Activated CD4-positive, CD25-positive, alpha-beta regulatory T cell treated with anti-CD3 and anti-CD28 coated beads, Interleukin-2, amount 50 U/mL, for 24 hours (primary cell): ENCODE data around the gene STRIP2.
A peak's percentile ranks its signal among the peaks of the same experiment; 100 is the strongest.
"Not testable (repeated sequence)": the region's sequence is repeated elsewhere in the genome, so short reads cannot be mapped to it uniquely, and the experiment has no call there.

Experiments used
- ATAC-seq, 2 donors: fragments of 150-1000 bp; cut with Tn5 transposase; one replicate each; pipeline ENCODE4 v1.10.0; 2021; ENCODE audit warnings: mild to moderate bottlenecking in 1 of 2, moderate library complexity in 1 of 2

Gene STRIP2

DNA sequence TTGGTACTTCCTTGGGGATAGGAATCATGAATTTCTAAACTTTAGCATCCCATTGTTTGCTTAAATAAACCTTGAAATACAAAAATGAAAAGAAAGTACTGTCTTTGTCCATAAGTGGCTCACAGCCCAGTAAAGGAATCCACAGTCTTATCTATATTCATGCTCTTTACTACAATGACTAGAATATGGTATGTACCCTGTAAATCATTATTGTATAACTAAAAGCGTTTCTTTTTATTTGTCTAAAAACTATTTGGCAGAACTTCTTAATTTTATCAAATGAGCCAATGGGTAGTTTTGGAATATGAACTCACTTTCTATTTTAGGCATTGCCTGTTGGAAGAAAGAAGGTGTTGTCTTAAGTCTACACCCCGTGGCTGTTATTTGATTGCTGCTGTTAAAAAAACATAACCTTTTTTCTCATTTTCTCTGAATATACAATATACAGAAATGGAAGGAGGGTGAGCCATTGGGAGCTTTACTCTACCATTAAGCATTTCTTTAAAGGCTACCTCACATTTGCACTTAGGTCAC is 12.4 kb upstream of the STRIP2 start:
- no peak for ATAC-seq

DNA sequence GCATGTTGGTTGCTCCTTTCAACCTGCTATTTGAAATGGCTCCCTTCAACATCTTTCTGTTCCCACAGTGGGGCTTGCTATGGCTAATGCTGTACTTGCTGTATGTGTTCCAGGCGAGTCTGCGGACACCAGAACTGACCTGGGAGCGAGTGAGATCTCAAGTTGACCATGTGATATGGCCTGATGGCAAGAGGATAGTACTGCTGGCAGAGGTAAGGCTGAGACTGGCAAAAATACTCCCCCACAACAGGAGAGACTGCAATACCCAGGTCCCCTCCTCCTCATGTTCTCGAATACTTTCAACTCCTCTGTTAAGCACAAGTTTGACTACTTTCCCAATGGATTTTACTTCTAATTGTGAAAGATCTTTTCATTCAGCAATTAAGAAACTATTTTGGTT is 11.5 kb upstream of the STRIP2 start:
- ATAC-seq: no peak

DNA sequence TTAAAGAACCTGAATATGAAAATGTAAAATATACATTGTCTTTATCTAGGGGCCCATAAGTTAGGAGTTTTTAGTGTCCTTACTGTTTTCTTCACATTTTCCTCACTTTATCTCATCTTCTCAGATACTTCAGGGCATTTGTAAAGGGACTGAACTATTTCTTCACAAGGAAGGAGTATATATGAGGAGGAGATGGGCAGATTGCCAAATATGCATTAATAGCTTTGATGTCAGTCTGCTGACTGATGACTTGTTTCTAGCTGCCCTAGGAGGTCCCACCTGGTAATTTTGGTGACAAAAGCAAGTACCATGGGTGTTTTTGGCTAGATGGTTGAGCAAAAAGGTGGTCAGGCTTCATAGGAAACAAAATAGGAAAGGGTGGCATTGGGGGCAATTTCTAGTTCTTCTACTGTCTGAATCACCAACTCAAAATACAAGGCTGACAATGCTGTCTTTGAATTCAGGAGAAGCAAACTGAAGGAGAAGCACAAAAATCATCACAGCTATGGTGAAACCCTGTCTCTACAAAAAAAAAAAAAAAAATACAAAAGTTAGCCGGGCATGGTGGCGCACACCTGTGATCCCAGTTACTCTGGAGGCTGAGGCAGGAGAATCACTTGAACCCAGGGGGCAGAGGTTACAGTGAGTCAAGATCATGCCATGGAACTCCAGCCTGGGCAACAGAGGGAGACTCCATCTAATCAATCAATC is 10.4 kb upstream of the STRIP2 start:
- no peak for ATAC-seq

DNA sequence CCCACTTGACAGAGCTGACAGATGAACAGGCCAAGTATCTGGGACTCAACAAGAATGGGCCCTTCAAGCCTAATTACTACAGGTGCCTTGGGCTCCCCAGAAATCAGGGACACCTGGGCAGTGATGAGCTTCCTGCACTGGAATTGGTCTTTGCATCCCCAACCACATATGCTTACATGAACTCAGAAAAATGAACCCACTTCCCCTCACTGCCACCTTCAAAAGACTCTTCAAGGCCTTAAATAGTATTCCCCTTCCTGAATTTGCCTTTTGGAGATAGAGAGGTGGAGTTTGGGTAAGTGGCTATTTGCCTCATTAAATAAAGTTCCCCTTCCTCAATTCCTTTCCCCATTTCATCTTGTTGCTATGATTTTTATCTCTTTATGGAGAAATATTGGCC is 7.8 kb upstream of the STRIP2 start:
- no peak for ATAC-seq

DNA sequence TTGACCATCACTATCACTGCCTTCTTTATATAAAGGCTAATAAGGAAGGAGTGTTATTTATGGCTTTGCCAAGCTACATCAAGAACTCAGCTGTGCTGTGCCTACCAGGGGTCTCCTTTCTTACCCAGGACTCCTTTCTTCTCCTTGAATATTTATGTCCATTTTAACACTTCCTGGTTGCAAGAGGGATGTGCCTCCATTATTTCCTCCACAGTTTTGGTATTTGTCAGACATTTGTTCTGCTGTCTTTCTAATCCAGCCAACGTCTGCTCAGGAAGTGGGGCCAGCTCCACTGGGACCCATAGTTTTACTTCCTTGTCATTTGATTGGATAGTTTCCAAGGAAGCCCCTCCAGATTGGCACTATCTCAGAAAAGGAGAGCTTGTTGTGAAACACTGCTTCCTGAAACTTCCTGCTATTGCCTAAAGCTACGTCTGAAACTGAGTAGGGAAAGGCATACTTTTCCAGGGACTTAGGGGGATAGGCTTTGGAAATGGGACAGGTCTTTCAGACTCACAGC is 6.6 kb upstream of the STRIP2 start:
- ATAC-seq: no peak

DNA sequence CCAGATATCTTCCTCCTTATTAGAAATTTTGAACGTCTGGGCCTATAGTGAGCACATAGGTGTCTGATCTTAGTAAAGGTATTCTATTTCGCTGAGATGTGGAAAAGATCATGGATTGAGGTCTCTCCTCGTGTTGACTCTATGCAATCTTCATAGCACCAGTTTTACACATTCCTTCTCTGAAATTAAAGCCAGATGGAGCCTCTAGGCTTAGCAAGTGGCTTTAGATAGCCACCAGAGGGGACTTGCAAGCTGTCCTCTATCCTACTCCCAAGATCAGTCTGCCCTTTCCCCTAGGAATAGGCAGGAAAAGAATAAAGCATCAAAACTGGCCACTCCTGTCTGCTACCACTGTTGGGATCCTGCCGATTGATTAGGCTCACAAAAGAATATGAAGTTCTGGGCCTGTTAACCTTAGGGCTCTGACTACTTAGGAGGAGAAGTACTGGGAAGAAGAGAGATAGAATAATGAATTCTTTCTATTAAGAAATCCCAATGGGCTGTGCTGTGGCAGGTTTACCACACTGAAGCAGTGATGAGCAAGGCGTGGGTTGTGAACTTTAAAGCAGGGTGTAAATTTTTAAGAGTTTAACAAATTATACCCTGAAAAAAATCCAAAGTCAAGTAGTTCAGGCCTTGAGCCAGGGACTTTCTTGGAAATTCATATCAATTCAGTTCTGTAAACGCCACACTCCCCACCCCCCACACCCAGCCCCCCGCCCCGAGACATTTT is 2.2 kb upstream of the STRIP2 start:
- ATAC-seq: no peak

DNA sequence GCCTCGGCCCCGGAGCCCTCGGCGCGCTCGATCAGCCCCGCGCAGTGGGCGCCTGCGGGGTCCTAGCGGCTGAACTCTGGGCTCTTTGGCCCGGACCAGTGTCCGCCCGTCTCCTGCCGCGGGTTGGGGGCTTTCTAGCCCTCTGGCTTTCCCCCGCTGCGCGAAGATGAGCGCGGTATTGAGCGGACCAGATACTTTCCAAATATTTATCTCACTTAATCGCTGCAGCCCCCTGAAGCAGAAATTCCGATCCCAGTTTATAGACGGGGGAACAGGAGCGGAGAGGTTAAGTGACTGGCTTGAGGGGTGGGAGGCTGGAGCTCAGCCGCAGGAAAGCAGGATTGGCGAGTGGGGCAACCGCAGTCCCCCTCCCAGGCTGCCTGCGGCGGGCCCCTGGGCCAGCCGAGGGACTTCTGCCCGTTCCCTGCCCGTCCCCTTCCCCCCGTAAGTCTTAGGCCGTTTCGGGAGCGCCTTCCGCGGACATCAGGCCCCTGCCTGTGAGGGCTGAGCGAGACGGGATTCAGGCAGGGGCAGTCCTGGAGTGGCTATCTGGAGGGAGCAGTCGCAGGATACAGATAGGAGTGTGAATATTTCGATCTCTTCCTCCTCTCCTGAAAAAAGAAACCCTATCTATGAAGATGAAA is 565 bp downstream of the STRIP2 start:
- no peak for ATAC-seq

DNA sequence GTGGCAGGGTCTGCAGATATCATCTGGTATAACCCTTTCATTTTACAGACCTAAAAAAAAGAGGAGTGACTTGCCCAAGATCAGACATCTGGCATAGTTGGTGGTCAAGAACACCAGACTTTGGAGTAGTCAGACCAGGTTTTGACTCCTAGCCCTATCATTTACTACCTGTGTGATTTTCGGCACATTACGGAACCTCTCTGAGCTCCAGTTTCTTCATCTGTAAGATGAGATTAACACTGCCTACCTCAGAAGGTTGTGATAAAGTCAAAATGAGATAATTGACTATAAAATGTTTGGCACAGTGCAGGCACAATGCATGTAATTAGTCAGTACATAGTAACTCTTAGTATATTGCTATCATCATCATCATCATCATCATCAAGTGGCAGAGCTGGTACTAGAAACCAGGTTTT is 1.2 kb downstream of the STRIP2 start:
- peak in 1 of 2 donors; percentile 9 for ATAC-seq

DNA sequence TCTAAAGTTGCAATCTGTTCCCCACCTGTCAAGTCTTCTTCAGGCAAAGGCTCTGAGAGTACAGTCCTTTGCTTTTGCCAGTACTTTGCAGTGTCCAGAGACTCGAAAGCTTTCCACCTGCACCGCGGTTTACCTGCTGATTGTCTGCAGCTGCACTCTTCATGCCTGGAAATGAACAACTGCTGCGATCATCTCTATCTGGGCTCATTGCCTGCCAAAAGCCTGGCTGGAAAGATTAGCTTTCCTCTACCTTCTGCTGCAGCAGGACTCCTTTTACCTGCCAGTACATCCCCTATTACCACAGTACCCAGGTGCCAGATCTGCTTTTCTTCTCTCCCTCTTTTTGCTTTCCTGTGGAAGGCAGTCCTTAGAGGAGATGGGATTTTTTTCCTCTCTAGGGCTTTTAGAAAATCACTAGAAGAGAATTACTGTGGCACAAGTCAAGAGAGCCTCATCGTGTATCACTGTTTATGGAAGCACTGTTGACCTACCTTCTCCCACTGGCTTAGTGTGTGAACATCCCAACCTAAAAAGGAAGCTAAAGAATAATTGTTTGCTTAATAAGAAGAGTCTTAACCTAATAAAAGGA is 2.2 kb downstream of the STRIP2 start:
- ATAC-seq: no peak

DNA sequence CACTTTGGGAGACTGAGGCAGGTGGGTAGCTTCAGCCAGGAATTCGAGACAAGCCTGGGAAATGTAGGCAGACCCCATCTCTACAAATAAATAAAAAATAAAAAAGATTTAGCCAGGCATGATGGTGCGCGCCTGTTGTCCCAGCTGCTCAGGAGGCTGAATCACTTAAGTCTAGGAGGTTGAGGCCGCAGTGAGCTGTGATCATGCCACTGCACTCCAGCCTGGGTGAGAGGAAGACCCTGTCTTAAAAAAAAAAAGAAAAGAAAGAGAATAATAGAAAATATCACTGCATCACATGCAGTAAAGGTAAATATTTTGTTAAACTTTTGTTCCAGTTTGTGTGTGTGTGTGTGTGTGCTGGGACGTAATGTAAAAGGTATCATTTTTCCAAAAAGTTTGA is 3.0 kb downstream of the STRIP2 start:
- no peak for ATAC-seq

DNA sequence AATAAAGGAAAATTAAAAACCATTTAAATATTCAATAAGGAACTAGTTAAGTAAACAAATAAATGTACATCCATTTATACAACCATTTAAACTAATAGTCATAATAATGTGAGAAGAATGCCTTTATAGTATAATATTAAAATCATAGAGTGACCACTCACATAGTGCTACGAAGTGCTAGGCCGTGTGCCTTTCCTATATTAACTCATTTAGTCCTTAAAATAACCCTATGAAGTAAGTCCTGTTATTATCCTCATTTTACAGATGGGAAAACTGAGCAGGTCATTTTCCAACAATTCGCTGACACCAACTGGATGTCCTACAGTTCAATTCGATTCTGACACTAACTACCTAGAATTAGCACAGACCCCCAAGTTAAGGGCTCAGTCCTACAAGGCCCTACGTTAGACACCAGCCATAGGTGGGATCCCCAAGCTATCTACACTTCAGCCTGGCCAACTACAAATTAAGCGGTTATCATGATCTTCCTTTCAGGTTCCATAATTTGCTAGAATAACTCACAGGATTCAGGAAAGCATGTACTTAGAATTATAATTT is 4.1 kb downstream of the STRIP2 start:
- no peak for ATAC-seq

DNA sequence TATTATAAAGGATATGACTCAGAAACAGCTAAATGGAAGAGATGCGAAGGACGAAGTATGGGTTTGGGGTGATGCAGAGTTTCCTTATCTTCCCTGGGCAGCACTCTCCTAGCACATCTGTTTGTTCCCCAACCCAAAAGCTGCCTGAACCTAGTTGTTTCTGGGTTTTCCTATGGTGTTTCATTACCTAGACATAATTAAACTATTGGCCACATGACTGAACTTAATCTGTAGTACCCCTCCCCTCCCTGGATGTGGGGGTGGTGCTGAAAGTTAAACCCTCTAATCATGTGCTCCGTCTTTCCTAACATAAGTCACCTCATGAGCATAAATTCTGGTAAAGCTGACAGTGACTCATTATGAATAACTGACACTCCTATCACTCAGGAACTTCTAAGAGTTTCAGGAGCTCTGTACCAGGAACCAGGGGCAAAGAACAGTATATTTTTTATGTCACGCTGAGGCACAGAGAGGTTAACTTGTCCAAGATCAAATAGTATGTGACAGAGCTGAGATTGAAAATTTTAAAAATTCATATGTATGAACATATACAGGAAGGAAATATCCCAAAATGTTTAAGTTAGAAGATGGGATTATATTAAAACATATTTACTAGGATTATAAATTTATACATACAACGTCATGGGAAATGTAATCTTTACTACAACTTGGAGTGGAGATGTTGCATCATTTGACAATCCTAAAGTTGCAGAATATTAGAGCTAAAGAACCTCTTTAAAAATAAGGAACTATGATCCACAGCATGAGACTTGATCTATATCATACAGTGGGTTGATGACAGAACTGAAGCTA is 4.8 kb downstream of the STRIP2 start:
- ATAC-seq: peak; percentile 61 to 69

DNA sequence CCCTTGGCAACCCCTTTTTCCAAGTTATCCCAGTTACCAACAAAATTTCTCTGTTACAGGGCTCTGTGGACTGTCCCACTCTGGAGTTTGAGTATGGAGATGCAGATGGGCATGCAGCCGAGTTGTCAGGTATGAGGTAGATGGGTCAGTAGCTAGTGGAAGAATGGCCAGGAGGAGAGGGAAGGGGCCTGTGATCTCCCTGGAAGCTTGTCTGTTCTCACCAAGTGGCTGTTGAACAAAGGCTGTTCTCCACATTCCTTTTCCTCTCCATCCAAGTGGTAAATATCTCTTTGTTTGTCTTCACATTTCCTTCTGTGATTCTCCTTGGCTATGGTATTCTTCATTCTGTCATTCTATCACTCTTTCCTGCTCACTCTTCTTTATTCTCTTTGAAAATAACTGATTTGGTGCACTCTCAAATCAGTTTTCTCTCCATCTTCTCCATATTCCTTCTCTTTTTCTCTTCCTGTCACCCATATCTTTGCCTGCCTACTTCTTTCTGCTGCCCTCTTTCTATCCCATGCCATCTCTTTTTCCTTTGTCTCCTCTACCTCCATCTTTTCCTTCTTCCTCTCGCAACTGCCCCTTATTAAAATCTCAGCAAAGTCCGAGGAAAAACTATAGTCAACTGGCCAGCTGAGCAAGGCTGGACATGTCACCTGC is 5.9 kb downstream of the STRIP2 start:
- ATAC-seq: no peak

DNA sequence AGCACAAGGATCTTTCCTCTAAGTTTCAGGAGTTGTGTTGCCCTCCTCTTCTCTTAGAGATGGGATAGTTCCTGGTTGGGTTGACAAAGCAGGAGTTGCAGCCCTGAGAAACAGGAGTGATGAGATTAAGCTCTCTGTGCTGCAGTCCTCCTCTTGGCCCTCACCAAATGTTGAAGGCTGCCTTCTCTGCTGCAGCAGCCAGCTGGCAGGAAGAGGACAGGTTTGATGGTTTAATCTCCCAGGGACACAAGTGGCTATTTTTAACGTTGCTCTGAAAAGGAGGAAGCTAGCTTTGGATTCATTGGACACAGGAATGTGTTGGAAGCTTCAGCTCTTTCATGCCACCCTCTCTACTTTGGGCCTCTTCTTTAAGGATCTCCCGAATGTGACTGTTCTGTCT is 9.4 kb downstream of the STRIP2 start:
- no peak for ATAC-seq

DNA sequence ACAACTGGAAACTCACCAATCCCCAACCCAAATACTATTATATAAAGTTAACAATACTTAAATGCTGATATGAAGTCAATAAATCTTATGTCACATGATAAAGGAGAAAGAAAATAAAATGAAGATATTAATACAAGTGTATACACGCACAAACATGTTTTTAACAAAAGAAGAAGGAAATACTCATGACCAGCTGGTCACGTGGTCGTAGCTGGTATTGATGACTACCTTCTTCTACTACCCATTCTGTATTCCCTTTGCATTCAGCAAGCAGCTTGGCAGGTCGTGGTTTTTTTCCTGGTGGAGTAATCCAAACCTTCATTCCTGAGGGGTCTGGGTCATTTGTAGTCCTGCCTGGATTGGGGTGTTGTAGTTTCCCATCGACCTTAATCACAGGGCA is 10.5 kb downstream of the STRIP2 start:
- ATAC-seq: not testable (repeated sequence)

DNA sequence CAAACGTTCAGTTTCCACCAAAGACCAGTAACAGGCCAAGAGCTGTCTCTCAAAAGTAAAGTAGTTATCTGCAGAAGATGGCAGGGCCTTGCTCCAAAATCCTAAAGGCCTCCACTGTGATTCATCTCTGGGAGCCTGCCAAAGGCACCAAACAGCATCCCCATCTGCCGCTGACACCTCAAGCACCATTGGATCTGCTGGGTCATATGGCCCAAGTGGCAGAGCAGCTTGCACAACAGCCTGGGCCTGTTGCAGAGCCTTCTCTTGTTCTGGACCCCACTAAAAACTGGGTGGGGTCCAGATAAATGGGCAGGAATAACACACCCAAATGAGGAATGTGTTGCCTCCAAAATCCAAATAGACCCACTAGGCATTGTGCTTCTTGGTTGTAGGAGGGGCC is 12.7 kb downstream of the STRIP2 start:
- ATAC-seq: not testable (repeated sequence)

DNA sequence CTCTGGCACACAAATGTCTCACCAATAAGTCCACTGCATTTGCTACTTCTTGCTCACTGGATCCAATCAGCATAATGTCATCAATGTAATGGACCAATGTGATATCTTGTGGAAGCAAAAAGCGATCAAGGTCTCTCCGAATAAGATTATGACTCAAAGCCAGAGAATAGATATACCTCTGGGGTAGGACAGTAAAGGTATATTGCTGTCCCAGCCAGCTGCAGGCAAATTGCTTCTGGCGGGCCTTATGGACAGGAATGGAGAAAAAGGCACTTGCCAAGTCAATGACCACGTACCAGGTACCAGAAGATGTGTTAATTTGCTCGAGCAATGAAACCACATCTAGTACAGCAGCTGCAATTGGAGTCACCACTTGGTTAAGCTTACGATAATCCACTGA is 13.2 kb downstream of the STRIP2 start:
- ATAC-seq: not testable (repeated sequence)

DNA sequence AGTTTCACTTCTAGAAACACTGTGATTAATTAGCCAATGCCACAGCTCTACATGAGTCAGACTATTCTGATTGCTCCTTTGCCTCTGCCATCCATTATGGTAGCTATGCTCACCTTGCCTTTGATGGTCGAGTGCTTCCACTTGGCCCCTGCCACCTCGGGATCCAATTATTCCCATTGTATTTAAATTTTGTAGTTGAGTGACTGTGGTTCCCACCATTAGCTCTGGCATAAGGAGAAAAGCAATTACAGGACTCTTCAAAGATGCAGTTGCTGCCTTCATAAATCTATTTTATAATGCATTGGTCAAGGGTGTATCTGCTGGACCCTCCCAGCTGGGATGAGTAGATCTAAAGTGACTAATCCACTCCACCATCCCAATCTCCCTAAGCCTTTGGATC is 14.4 kb downstream of the STRIP2 start:
- not testable (repeated sequence) for ATAC-seq

DNA sequence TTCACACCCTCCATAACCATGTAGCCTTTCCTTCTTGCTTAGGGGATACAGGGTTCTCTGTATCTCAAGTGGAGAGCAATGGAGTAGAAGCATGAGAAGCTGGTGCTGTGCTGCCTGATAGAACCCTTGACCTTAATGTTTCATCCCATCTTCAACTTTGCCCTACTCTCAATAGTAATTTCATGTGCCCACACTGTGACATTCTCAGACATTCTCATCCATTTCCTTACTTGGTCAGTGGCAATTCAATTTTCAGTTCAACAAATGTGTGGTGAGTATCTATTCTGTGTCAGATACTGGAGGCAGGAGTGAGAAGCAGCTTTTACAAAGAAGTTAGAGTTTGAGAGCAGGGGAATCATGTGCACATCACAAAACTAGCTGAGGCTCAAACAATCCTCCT is 16.1 kb downstream of the STRIP2 start:
- ATAC-seq: no peak

DNA sequence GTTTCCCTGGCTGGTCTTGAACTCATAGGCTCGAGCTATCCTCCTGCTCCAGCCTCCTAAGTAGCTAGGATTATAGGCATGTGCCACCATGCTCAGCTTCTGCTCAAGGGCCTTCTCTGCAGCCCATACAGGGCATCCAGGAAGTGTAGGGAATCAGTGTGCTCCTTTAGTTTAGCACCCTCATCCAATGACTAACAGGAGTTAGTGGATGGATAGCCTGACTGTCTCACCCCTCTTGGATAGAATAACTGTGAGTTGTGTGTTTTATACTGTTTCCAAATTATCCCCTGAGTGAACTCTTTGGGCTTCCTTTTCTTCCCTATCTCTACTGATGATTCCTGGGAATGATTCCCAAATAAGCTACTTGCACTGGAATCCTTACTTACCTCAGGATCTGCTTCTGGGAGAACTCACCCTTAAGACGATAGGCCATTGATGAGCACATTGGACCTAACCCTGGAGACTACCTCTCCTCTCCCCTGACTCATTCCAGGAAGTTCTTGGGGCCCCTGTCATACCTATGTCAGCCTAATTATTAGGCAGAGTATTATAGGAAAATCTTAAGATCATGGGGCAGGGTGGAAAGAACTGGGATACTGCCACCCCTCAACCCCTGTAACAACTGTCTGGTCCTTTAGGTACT is 18.5 kb downstream of the STRIP2 start:
- ATAC-seq: no peak
